Transverse colon (tissue), 4 donors: Measurements from ENCODE around the gene GABARAP. TPM values are rescaled to one million over a fixed set of nuclear protein-coding genes. Genes with fewer than 3 reads are reported as not detected.

Source experiments
- DNase-seq: peaks from one replicate; pipeline ENCODE4 v3.0.0-alpha.2; 2019
- H3K27ac ChIP-seq, 4 donors: fragments of 200-600 bp; sonication (generic); 2 replicates each; pipeline ENCODE4 v1.5.1; 2016 to 2018; ENCODE audit warnings: inconsistent platforms in 4 of 4
- H3K27me3 ChIP-seq: fragments of 200-600 bp; sonication (generic); 2 replicates; pipeline ENCODE4 v1.5.1; 2017; ENCODE audit warnings: inconsistent platforms
- H3K36me3 ChIP-seq, 4 donors: fragments of 200-600 bp; sonication (generic); 2 replicates each; pipeline ENCODE4 v1.5.1; 2017 to 2019; ENCODE audit warnings: inconsistent platforms in 4 of 4
- H3K4me1 ChIP-seq, 4 donors: fragments of 200-600 bp; sonication (generic); 2 replicates each; pipeline ENCODE4 v1.5.1; 2017 to 2020; ENCODE audit warnings: inconsistent platforms in 4 of 4
- H3K4me3 ChIP-seq, 4 donors: fragments of 200-600 bp; sonication (generic); 1 replicate in 1 of 4; 2 replicates in 3 of 4; pipeline versions ENCODE4 v1.5.1 to v1.6.1; 2017 to 2019; ENCODE audit warnings: inconsistent platforms in 4 of 4
- H3K9me3 ChIP-seq, 2 donors: fragments of 200-600 bp; sonication (generic); 2 replicates each; pipeline ENCODE4 v1.5.1; 2017 to 2019; ENCODE audit warnings: inconsistent platforms in 2 of 2
- CTCF ChIP-seq, 5 experiments: fragments of 200-600 bp in 3 of 5; fragments of 450-650 bp in 2 of 5; sonication (generic) in 3 of 5; IDR thresholded peaks; 1 replicate in 2 of 5; 2 replicates in 3 of 5; pipeline ENCODE4 v1.5.1; 2016 to 2017; ENCODE audit warnings: antibody characterized with exemption in 5 of 5, inconsistent platforms in 3 of 5, mild to moderate bottlenecking in 2 of 5, moderate library complexity in 1 of 5
- EP300 ChIP-seq: sonication (generic); formaldehyde crosslinking; IDR thresholded peaks from one replicate; pipeline ENCODE4 v1.6.1; 2017; ENCODE audit warnings: antibody characterized with exemption, low read depth
- POLR2A ChIP-seq: fragments of 450-650 bp; IDR thresholded peaks from one replicate; pipeline ENCODE4 v1.6.1; 2016; ENCODE audit warnings: antibody characterized with exemption, mild to moderate bottlenecking, moderate library complexity
- POLR2AphosphoS5 ChIP-seq, 3 donors: sonication (generic); formaldehyde crosslinking; IDR thresholded peaks; one replicate each; pipeline ENCODE4 v1.6.1; 2016; ENCODE audit warnings: antibody characterized with exemption in 3 of 3
- WGBS, 2 donors: methylation state at CpG; one replicate each; pipeline ENCODE4 v1.1.5; 2018; ENCODE audit warnings: low coverage in 1 of 2; 5-methylcytosine and 5-hydroxymethylcytosine counted together
- in situ Hi-C, 4 donors: fragments of 200-750 bp; cut with MboI; loops; one replicate each; pipeline versions ENCODE4 v1.15.0 to v1.15.1; 2017; ENCODE audit warnings: low sequenced_read_pairs in 3 of 4, low pct_ligation_motif_present in 1 of 4, low pct_unique_long_range_greater_than_20kb in 1 of 4
- intact Hi-C: fragments of 100-400 bp; cut with DNase I; formaldehyde crosslinking; loops from one replicate; pipeline ENCODE4 v1.15.1; 2023; ENCODE audit warnings: low total_unique reads
- total RNA-seq, 4 donors: library from RNA; depleted of rRNA; stranded (reverse); fragments of >200 nt; gene quantifications; one replicate each; pipeline ENCODE4 v1.1.0, GENCODE V29; 2016

The GABARAP gene
- total RNA-seq, 4 donors from 2014 or later: 209 to 479 (median 394) TPM

GRCh38 chr17:7289256-7290032 lies 47.2 kb upstream of the GABARAP start:
- H3K36me3 ChIP-seq: no peaks in the 10 kb centered on the region
- H3K4me3 ChIP-seq: no peak overlapping the region
- in situ Hi-C loops: loop anchor here in 2 of 4 donors (25.0 kb wide), 1 partner anchor 252 kb away; the partner anchor contains the start of genes SLC16A11 (in 2 of the 2) and SLC16A13 (in 2 of the 2)
- intact Hi-C loops: no loop called here
- 68% methylated on average over 17 of the region's 18 CpGs; no CpG with 5 or more reads in 1 of the 2 donors for WGBS, 2 donors
- H3K27me3 ChIP-seq: peaks cover 14% of the 10 kb centered on the region
- no peak for TF ChIP-seq CTCF (IDR thresholded peaks at IDR 0.05)
- TF ChIP-seq POLR2AphosphoS5 (IDR thresholded peaks at IDR 0.05): no peak
- no peak for TF ChIP-seq EP300
- H3K27ac ChIP-seq: no peak overlapping the region
- peaks cover 8 to 32% (median 25%) of the 10 kb centered on the region in 4 donors for H3K4me1 ChIP-seq
- no peak for DNase-seq
- no peaks in the 10 kb centered on the region for H3K9me3 ChIP-seq

GRCh38 chr17:7285679-7286078 lies 43.4 kb upstream of the GABARAP start:
- WGBS, 2 donors: 88% methylated on average over 11 of the region's 12 CpGs; no CpG with 5 or more reads in 1 of the 2 donors
- H3K9me3 ChIP-seq: no peaks in the 10 kb centered on the region
- no peak for DNase-seq
- no peaks in the 10 kb centered on the region for H3K36me3 ChIP-seq
- in situ Hi-C loops: loop anchor here in 2 of 4 donors (25.0 kb wide), 1 partner anchor 248 kb away; the partner anchor contains the start of genes SLC16A11 (in 2 of the 2) and SLC16A13 (in 2 of the 2)
- intact Hi-C loops: no loop called here
- H3K4me1 ChIP-seq: peaks cover 10 to 27% (median 20%) of the 10 kb centered on the region in 4 donors
- no peak overlapping the region for H3K4me3 ChIP-seq
- no peak overlapping the region for H3K27ac ChIP-seq
- no peaks in the 10 kb centered on the region for H3K27me3 ChIP-seq
- TF ChIP-seq POLR2AphosphoS5 (IDR thresholded peaks at IDR 0.05) (no peak), POLR2A (no peak), CTCF (IDR thresholded peaks at IDR 0.05) (no peak), EP300 (no peak)

GRCh38 chr17:7284911-7285310 lies 42.7 kb upstream of the GABARAP start:
- DNase-seq: no peak
- Histone ChIP-seq H3K36me3 (no peaks in the 10 kb centered on the region), H3K9me3 (no peaks in the 10 kb centered on the region), H3K27me3 (no peaks in the 10 kb centered on the region), H3K4me3 (no peak overlapping the region), H3K27ac (peak overlapping the region in 1 of 4 donors; percentile 84), H3K4me1 (peaks cover 12 to 33% (median 27%) of the 10 kb centered on the region in 4 donors)
- intact Hi-C loops: no loop called here
- TF ChIP-seq POLR2AphosphoS5 (IDR thresholded peaks at IDR 0.05): no peak
- TF ChIP-seq EP300: no peak
- no peak for TF ChIP-seq POLR2A
- no peak for TF ChIP-seq CTCF (IDR thresholded peaks at IDR 0.05)
- 94% methylated on average over 16 of the region's 16 CpGs; no CpG with 5 or more reads in 1 of the 2 donors for WGBS, 2 donors
- in situ Hi-C loops: loop anchor here in 2 of 4 donors (25.0 kb wide), 1 partner anchor 248 kb away; the partner anchor contains the start of genes SLC16A11 (in 2 of the 2) and SLC16A13 (in 2 of the 2)

GRCh38 chr17:7283471-7284216 lies 41.4 kb upstream of the GABARAP start:
- 81 to 100% methylated on average over 1 to 18 of the region's 18 CpGs for WGBS, 2 donors
- Histone ChIP-seq H3K4me3 (no peak overlapping the region), H3K9me3 (no peaks in the 10 kb centered on the region), H3K4me1 (peaks cover 12 to 42% (median 33%) of the 10 kb centered on the region in 4 donors), H3K27me3 (no peaks in the 10 kb centered on the region), H3K36me3 (no peaks in the 10 kb centered on the region), H3K27ac (peak overlapping the region; percentile 84 to 89 (median 86))
- no peak for TF ChIP-seq POLR2AphosphoS5 (IDR thresholded peaks at IDR 0.05)
- TF ChIP-seq CTCF (IDR thresholded peaks at IDR 0.05): no peak
- no peak for TF ChIP-seq POLR2A
- TF ChIP-seq EP300: no peak
- in situ Hi-C loops: loop anchor here in 2 of 4 donors (25.0 kb wide), 1 partner anchor 246 kb away; the partner anchor contains the start of genes SLC16A11 (in 2 of the 2) and SLC16A13 (in 2 of the 2)
- no peak for DNase-seq
- intact Hi-C loops: no loop called here
